ENCODE results near the gene SLC10A3.

- TF ChIP-seq SRF (IDR thresholded peaks at IDR 0.05; ENCODE audit: low read depth, low read length): no peak
- no peak for TF ChIP-seq KDM1A (IDR thresholded peaks at IDR 0.05; ENCODE audit: borderline replicate concordance, low read length)
- no peak for TF ChIP-seq POLR2A (IDR thresholded peaks at IDR 0.05; ENCODE audit: control extremely low read depth in 1 of 2, low read depth in 2 of 2, low read length in 2 of 2)
- no peak for TF ChIP-seq SP4 (IDR thresholded peaks at IDR 0.05; ENCODE audit: low read length)
- no peak for TF ChIP-seq SIN3A (conservative IDR thresholded peaks at IDR 0.05 in 1 of 2, IDR thresholded peaks at IDR 0.05 in 1 of 2; ENCODE audit: low read depth in 1 of 2, low read length in 2 of 2)
- no peak for TF ChIP-seq YY1 (IDR thresholded peaks at IDR 0.05; ENCODE audit: low read depth, low read length)
- no peak for TF ChIP-seq CTCF (IDR thresholded peaks at IDR 0.05; ENCODE audit: control extremely low read depth in 1 of 3, insufficient read depth in 1 of 3, low read depth in 1 of 3, low read length in 3 of 3)
- TF ChIP-seq RFX5 (IDR thresholded peaks at IDR 0.05; ENCODE audit: borderline replicate concordance, low read depth, low read length): no peak
- no peak for TF ChIP-seq GTF2F1 (IDR thresholded peaks at IDR 0.05; ENCODE audit: borderline replicate concordance, low read depth, low read length)
- TF ChIP-seq POLR2AphosphoS5 (IDR thresholded peaks at IDR 0.05; ENCODE audit: low read depth, low read length): no peak
- TF ChIP-seq MAFK (IDR thresholded peaks at IDR 0.05; ENCODE audit: low read depth, low read length): no peak
- no peak for TF ChIP-seq NRF1 (IDR thresholded peaks at IDR 0.05; ENCODE audit: low read depth, low read length)
- no peak for TF ChIP-seq SIX5 (IDR thresholded peaks at IDR 0.05; ENCODE audit: low read depth, low read length)
- TF ChIP-seq MAX (IDR thresholded peaks at IDR 0.05): no peak
Observed at GRCh38 chrX:154468217-154468616, 22.2 kb downstream of the SLC10A3 start.

Measured in H1 (cell line).